ENCODE measurements around the gene ITPR2. TPM values are rescaled to one million over a fixed set of nuclear protein-coding genes. Genes with fewer than 3 reads are reported as not detected.

ITPR2 gene
- 10 to 100 TPM; 12.0 to 13.1 TPM for total RNA-seq

GRCh38 chr12:26832822-26833742 is at the start of gene ITPR2:
Gene ITPR2 (minus strand): TSS chr12:26833194. CDS start chr12:26832781, 413 bp downstream.

Small RNAs within 50 kb of the gene (small RNA-seq; reads per million reads assigned to genes)
- 0 reads per million in 2 donors for gene RNA5SP354

Other genes with a start within 250 kb of the ITPR2 start
- gene INTS13, start 104.8 kb upstream of the ITPR2 start, total RNA-seq = 10 to 100 TPM; 36.1 to 45.0 TPM
- 10 to 100 TPM; 41.0 to 43.0 TPM for gene FGFR1OP2, start 105.3 kb upstream of the ITPR2 start, total RNA-seq
- gene TM7SF3, start 181.2 kb upstream of the ITPR2 start, total RNA-seq = 100 to 1,000 TPM; 189 to 190 TPM
- gene MED21, start 189.4 kb upstream of the ITPR2 start, total RNA-seq = 10 to 100 TPM; 42.0 to 53.6 TPM
- not detected for gene C12orf71, start 249.4 kb upstream of the ITPR2 start, total RNA-seq

All from melanocyte of skin (primary cell).